Astrocyte (in vitro differentiated cells and primary cell): ENCODE data around the gene RHOBTB1. TPM values are rescaled to one million over a fixed set of nuclear protein-coding genes. Genes with fewer than 3 reads are reported as not detected.

ENCODE experiments used
- DNase-seq: peaks from one replicate; pipeline ENCODE4 v3.0.0-alpha.2; 2010; ENCODE audit warnings: low read depth
- FAIRE-seq: peaks from 2 replicates; lab custom pipeline; 2011; peaks lifted over from hg19 to GRCh38; lab: Jason Lieb, UNC
- H2AFZ ChIP-seq: 2 replicates; pipeline ENCODE4 v1.6.0; 2012; ENCODE audit warnings: low read depth, low read length, inconsistent platforms
- H3K27ac ChIP-seq: 2 replicates; pipeline ENCODE4 v1.5.1; 2011; ENCODE audit warnings: low read depth, low read length, inconsistent platforms
- H3K27me3 ChIP-seq: 2 replicates; pipeline ENCODE4 v1.6.0; 2011; ENCODE audit warnings: low read length, inconsistent platforms; ENCODE audit not compliant: insufficient read depth
- H3K36me3 ChIP-seq: 2 replicates; pipeline ENCODE4 v1.5.1; 2011; ENCODE audit warnings: low read length, inconsistent platforms; ENCODE audit not compliant: insufficient read depth
- H3K4me1 ChIP-seq: 2 replicates; pipeline ENCODE4 v1.5.1; 2011; ENCODE audit warnings: low read length, inconsistent platforms; ENCODE audit not compliant: insufficient read depth
- H3K4me2 ChIP-seq: 2 replicates; pipeline ENCODE4 v1.6.0; 2012; ENCODE audit warnings: low read length, inconsistent platforms
- H3K4me3 ChIP-seq: 2 replicates; pipeline ENCODE4 v1.5.1; 2011; ENCODE audit warnings: low read depth, mild to moderate bottlenecking, low read length, inconsistent platforms; ENCODE audit not compliant: insufficient read depth
- H3K79me2 ChIP-seq: 2 replicates; pipeline ENCODE4 v1.6.0; 2012; ENCODE audit warnings: mild to moderate bottlenecking, low read length, inconsistent platforms; ENCODE audit not compliant: insufficient read depth
- H3K9ac ChIP-seq: 2 replicates; pipeline ENCODE4 v1.6.0; 2012; ENCODE audit warnings: mild to moderate bottlenecking, low read length, inconsistent platforms
- H3K9me3 ChIP-seq: 2 replicates; pipeline ENCODE4 v1.5.1; 2012; ENCODE audit warnings: low read depth, mild to moderate bottlenecking, low read length, inconsistent platforms; ENCODE audit not compliant: insufficient read depth
- H4K20me1 ChIP-seq: 2 replicates; pipeline ENCODE4 v1.6.0; 2012; ENCODE audit warnings: low read length, inconsistent platforms; ENCODE audit not compliant: insufficient read depth
- H3K27ac Mint-ChIP-seq: one replicate; pipeline ENCODE4 v1.8.0; 2021; ENCODE audit warnings: mild to moderate bottlenecking, mixed read lengths; ENCODE audit not compliant: unreplicated experiment
- H3K27me3 Mint-ChIP-seq: one replicate; pipeline ENCODE4 v1.8.0; 2021; ENCODE audit warnings: low read depth, mixed read lengths; ENCODE audit not compliant: unreplicated experiment
- H3K36me3 Mint-ChIP-seq: one replicate; pipeline ENCODE4 v1.8.0; 2021; ENCODE audit warnings: low read depth, mixed read lengths; ENCODE audit not compliant: unreplicated experiment
- H3K4me1 Mint-ChIP-seq: one replicate; pipeline ENCODE4 v1.8.0; 2021; ENCODE audit warnings: low read depth, mixed read lengths; ENCODE audit not compliant: unreplicated experiment
- H3K4me3 Mint-ChIP-seq: one replicate; pipeline ENCODE4 v1.8.0; 2021; ENCODE audit warnings: mild to moderate bottlenecking, moderate library complexity, mixed read lengths; ENCODE audit not compliant: unreplicated experiment
- H3K9me3 Mint-ChIP-seq: one replicate; pipeline ENCODE4 v1.8.0; 2021; ENCODE audit warnings: mild to moderate bottlenecking, mixed read lengths; ENCODE audit not compliant: unreplicated experiment
- EZH2 ChIP-seq: IDR thresholded peaks from 2 replicates; pipeline ENCODE4 v1.6.1; 2012; ENCODE audit warnings: mild to moderate bottlenecking, low read length, inconsistent platforms; ENCODE audit not compliant: insufficient read depth
- total RNA-seq: library from RNA; stranded (reverse); gene quantifications from 2 replicates; pipeline ENCODE4 v1.2.1, GENCODE V29; 2021
- TF ChIP-seq, protein P1 (sequence below): IDR thresholded peaks from 2 replicates; pipeline ENCODE4 v1.5.1; 2011; ENCODE audit warnings: low read depth, mild to moderate bottlenecking, inconsistent platforms, low read length, moderate library complexity; ENCODE audit not compliant: insufficient read depth

RHOBTB1 gene
- total RNA-seq, 1 donor from 2014 or later = 46.5 TPM

DNA sequence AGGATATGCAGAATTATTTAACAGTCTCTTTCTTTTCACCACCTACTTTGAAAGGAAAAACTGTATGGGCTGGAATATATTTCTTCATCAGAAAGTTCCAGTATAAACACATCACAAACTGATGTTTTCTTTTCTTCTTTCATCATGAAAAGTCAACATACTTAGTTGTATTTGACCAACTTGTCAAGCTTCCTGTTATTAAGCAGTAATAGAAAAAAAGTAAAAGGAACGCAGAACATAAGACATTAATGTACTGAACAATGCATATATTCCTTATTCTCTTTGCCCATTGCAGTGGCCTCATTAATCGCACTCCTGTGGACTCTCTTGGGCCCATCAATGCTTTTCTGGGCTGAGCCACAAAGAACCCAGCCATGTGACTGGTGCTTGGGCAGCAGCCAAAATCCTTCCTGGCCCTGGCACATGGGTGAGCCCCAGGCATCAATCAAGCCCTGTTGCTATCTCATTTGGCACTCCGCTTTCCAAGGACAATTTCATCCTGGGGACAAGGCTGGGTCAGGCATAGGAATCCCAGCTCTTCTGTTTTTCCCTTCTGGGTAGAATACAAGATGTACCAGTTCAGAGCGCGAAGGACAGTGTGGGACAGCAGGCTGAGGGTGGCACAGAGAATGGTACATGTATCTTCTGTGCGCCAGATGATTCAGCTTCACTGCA is 42.3 kb downstream of the RHOBTB1 start:
- Histone ChIP-seq H2AFZ (no peak overlapping the region), H3K9ac (no peak overlapping the region), H3K9me3 (no peaks in the 10 kb centered on the region), H4K20me1 (no peaks in the 10 kb centered on the region), H3K79me2 (no peaks in the 10 kb centered on the region), H3K27ac (no peak overlapping the region), H3K4me1 (peaks cover 4% of the 10 kb centered on the region), H3K36me3 (no peaks in the 10 kb centered on the region), H3K27me3 (no peaks in the 10 kb centered on the region), H3K4me2 (no peak overlapping the region), H3K4me3 (no peak overlapping the region)
- no peak overlapping the region for H3K4me3 Mint-ChIP-seq
- no peak for DNase-seq
- no peaks in the 10 kb centered on the region for H3K27me3 Mint-ChIP-seq
- no peak overlapping the region for H3K27ac Mint-ChIP-seq
- peaks cover 2% of the 10 kb centered on the region for H3K9me3 Mint-ChIP-seq
- no peak for FAIRE-seq
- peaks cover 4% of the 10 kb centered on the region for H3K4me1 Mint-ChIP-seq
- TF ChIP-seq, protein P1, sequence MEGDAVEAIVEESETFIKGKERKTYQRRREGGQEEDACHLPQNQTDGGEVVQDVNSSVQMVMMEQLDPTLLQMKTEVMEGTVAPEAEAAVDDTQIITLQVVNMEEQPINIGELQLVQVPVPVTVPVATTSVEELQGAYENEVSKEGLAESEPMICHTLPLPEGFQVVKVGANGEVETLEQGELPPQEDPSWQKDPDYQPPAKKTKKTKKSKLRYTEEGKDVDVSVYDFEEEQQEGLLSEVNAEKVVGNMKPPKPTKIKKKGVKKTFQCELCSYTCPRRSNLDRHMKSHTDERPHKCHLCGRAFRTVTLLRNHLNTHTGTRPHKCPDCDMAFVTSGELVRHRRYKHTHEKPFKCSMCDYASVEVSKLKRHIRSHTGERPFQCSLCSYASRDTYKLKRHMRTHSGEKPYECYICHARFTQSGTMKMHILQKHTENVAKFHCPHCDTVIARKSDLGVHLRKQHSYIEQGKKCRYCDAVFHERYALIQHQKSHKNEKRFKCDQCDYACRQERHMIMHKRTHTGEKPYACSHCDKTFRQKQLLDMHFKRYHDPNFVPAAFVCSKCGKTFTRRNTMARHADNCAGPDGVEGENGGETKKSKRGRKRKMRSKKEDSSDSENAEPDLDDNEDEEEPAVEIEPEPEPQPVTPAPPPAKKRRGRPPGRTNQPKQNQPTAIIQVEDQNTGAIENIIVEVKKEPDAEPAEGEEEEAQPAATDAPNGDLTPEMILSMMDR = no peak
- no peak for TF ChIP-seq EZH2
- peaks cover 42% of the 10 kb centered on the region for H3K36me3 Mint-ChIP-seq

DNA sequence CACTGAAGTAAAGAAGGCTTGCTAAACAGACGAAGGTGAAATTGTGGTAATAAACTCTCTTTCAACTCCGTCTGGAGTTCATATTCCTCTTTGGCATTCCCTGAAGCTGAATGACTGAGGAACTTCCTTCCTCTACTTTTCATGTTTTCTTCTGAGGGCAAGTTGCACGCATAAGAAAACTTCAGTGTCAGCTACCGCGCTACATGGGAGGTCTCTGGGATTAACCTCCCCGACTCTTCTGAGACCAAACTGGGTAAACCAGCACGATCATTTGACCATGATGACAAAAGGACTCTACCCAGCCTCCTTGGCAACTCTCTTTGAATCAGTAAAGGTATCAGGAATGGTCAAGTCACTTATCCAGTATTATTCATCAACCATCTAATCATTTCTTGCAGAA is 44.7 kb downstream of the RHOBTB1 start:
- H3K4me1 Mint-ChIP-seq = peaks cover 15% of the 10 kb centered on the region
- H3K27me3 ChIP-seq = no peaks in the 10 kb centered on the region
- no peak overlapping the region for H3K4me2 ChIP-seq
- no peak overlapping the region for H3K9ac ChIP-seq
- H3K4me3 ChIP-seq = no peak overlapping the region
- H3K27ac ChIP-seq = no peak overlapping the region
- no peaks in the 10 kb centered on the region for H3K9me3 Mint-ChIP-seq
- H2AFZ ChIP-seq = no peak overlapping the region
- H3K36me3 Mint-ChIP-seq = peaks cover 25% of the 10 kb centered on the region
- no peaks in the 10 kb centered on the region for H3K36me3 ChIP-seq
- H3K27ac Mint-ChIP-seq = no peak overlapping the region
- H3K79me2 ChIP-seq = no peaks in the 10 kb centered on the region
- no peak for DNase-seq
- peaks cover 11% of the 10 kb centered on the region for H3K4me1 ChIP-seq
- no peaks in the 10 kb centered on the region for H4K20me1 ChIP-seq
- H3K9me3 ChIP-seq = no peaks in the 10 kb centered on the region
- FAIRE-seq = no peak
- no peaks in the 10 kb centered on the region for H3K27me3 Mint-ChIP-seq
- TF ChIP-seq EZH2 = no peak
- TF ChIP-seq, protein P1 = no peak
- H3K4me3 Mint-ChIP-seq = no peak overlapping the region

DNA sequence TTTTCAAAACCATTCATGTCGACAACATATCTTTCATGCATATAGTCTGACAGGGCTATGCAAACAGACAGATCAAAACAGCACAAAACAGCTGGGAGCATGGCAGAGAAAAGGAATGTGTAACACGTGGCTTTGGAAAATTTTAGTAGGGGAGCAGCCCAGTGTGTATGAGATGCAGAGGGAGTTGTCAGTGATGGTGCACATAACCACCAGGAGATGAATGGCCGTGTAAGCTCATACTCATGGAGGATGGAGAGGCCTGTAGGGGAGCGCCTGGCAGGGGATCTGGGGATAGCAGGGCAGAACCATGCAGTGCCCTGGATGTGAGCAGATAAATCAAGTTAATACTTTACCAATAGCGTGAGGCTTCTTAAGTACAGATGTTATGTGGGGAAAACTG is 45.7 kb downstream of the RHOBTB1 start:
- no peak overlapping the region for H3K27ac Mint-ChIP-seq

More for the DNA sequence above, 45.7 kb downstream of the RHOBTB1 start:
- Mint-ChIP-seq H3K4me1 (peaks cover 16% of the 10 kb centered on the region), H3K4me3 (no peak overlapping the region), H3K9me3 (no peaks in the 10 kb centered on the region), H3K27me3 (no peaks in the 10 kb centered on the region), H3K36me3 (peaks cover 25% of the 10 kb centered on the region)
- Histone ChIP-seq H3K79me2 (no peaks in the 10 kb centered on the region), H3K27ac (no peak overlapping the region), H3K9ac (no peak overlapping the region), H3K4me3 (no peak overlapping the region), H3K27me3 (no peaks in the 10 kb centered on the region), H3K4me1 (peaks cover 11% of the 10 kb centered on the region), H3K36me3 (no peaks in the 10 kb centered on the region), H4K20me1 (no peaks in the 10 kb centered on the region), H3K9me3 (no peaks in the 10 kb centered on the region), H2AFZ (no peak overlapping the region), H3K4me2 (no peak overlapping the region)
- FAIRE-seq (no peak), DNase-seq (no peak)
- TF ChIP-seq, protein P1 = no peak
- no peak for TF ChIP-seq EZH2
